Measurements from ENCODE around the gene RBFOX2. TPM values are rescaled to one million over a fixed set of nuclear protein-coding genes. Genes with fewer than 3 reads are reported as not detected.

The RBFOX2 gene
- polyA plus RNA-seq, 2 of the 4 experiments (the other 2 are of a cell fraction): 30.3 to 77.7 TPM

GRCh38 chr22:35949243-35949642 is 79.4 kb downstream of the RBFOX2 start:
- FAIRE-seq (no peak), ATAC-seq (no peak), DNase-seq (ENCODE audit: low read depth in 1 of 2, low spot score in 1 of 2) (no peak)
- ChIA-PET CTCF (no interaction called here), POLR2A (no interaction called here)
- Histone ChIP-seq H3K27ac (no peak overlapping the region), H3K9me3 (no peaks in the 10 kb centered on the region), H3K4me2 (no peak overlapping the region), H3K4me3 (no peak overlapping the region), H3K4me1 (0 out of 3 replicates have a peak, but pooled peaks cover 3% of the 10 kb centered on the region)
- TF ChIP-seq RAD21 (conservative IDR thresholded peaks at IDR 0.05 in 1 of 2, IDR thresholded peaks at IDR 0.05 in 1 of 2) (no peak), POLR2A (IDR thresholded peaks at IDR 0.05; ENCODE audit: low read length) (no peak), ATOH8 (CRISPR knock-in tag; IDR thresholded peaks at IDR 0.05; ENCODE audit: low read depth) (no peak), MAZ (IDR thresholded peaks at IDR 0.05; ENCODE audit: borderline replicate concordance, low read depth, low read length) (no peak), USF2 (IDR thresholded peaks at IDR 0.05) (no peak), RARB (CRISPR knock-in tag; IDR thresholded peaks at IDR 0.05) (no peak), NR3C1 (IDR thresholded peaks at IDR 0.05) (no peak), SMC3 (IDR thresholded peaks at IDR 0.05) (no peak), E2F6 (IDR thresholded peaks at IDR 0.05; ENCODE audit: borderline replicate concordance, low read depth) (no peak), BHLHE40 (IDR thresholded peaks at IDR 0.05; ENCODE audit: low read depth, low read length) (no peak), KDM5A (IDR thresholded peaks at IDR 0.05) (no peak), ESRRA (IDR thresholded peaks at IDR 0.05; ENCODE audit: borderline replicate concordance, low read length) (no peak), FOSL2 (IDR thresholded peaks at IDR 0.05) (no peak), FOSL2 (CRISPR knock-in tag; IDR thresholded peaks at IDR 0.05) (no peak)
- WGBS (ENCODE audit: missing lambda C conversion rate): 95% methylated on average over 3 of the region's 3 CpGs

- Histone ChIP-seq H3K4me2 (no peak overlapping the region), H3K27ac (no peak overlapping the region), H3K4me1 (0 out of 3 replicates have a peak, but pooled peaks cover 3% of the 10 kb centered on the region), H3K4me3 (no peak overlapping the region), H3K9me3 (no peaks in the 10 kb centered on the region)
- ChIA-PET POLR2A (no interaction called here), CTCF (interaction anchor here (0.8 kb wide), 1 partner anchor 17 kb away, joined by 5 read pairs; no protein-coding TSS in a partner anchor)
- WGBS (ENCODE audit: missing lambda C conversion rate): 66% methylated on average over 5 of the region's 5 CpGs
- ATAC-seq (0 out of 6 replicates have a peak, but pooled peaks of 1 of the 2 experiments have one; percentile 49), FAIRE-seq (no peak), DNase-seq (ENCODE audit: low read depth in 1 of 2, low spot score in 1 of 2) (no peak)
- TF ChIP-seq CBX2 (IDR thresholded peaks at IDR 0.05; ENCODE audit: borderline replicate concordance, low read depth) (no peak), JUNB (IDR thresholded peaks at IDR 0.05) (no peak), REST (IDR thresholded peaks at IDR 0.05) (no peak), POLR2AphosphoS2 (conservative IDR thresholded peaks at IDR 0.05; ENCODE audit: low read length) (no peak), RAD21 (conservative IDR thresholded peaks at IDR 0.05 in 1 of 2, IDR thresholded peaks at IDR 0.05 in 1 of 2) (no peak), ATOH8 (CRISPR knock-in tag; IDR thresholded peaks at IDR 0.05; ENCODE audit: low read depth) (no peak), PHF8 (IDR thresholded peaks at IDR 0.05; ENCODE audit: borderline replicate concordance, low read depth) (no peak), ELK1 (IDR thresholded peaks at IDR 0.05; ENCODE audit: low read depth, low read length) (no peak), RNF2 (IDR thresholded peaks at IDR 0.05; ENCODE audit: borderline replicate concordance, low read depth) (no peak), CHD4 (IDR thresholded peaks at IDR 0.05; ENCODE audit: borderline replicate concordance) (no peak), EHF (CRISPR knock-in tag; IDR thresholded peaks at IDR 0.05) (no peak)
Observed at GRCh38 chr22:35947794-35948425, 80.7 kb downstream of the RBFOX2 start.
